ENCODE results near the gene PWWP2A.

PWWP2A gene

DNA sequence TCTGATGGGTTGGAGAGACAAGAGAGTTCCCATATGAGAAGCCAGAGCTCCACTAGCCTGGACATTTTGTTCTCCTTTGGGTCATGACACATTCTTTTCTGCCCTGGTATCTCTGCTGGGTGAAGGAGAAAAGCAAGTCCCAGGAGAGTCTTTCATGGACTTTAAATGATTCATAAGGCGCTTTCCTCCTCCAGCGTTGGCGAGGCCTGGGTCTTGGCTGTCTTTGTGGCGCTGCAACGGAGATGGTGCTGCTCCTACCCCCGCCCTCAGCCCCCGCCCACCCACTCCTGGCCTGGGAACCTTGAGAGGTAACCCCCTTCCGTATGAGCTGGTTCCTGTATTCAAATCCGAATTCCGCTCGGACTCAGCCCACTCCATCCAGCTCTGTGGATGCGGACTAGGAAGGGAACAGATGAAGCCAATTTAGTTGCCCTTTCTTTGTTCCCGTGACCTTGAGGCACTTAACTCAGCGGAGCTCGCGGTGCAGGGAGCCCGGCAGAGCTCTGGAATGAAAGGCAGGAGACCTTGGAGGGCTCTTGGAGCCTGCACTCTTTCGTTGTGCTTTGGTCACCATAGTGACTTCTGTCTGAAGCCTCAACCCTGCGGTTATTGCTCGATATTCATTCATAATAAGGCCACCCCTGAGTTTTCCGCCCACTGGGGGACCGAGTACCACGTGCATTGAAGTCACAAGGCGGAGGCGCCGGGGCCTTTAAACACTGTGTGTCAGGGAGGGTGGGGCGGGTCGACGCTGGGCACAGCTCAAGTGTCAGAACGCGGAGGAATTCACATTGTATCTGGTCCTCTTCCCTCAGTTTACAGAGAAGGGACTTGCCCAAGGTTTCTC lies 14.0 kb upstream of the PWWP2A start:
- DNase-seq = no peak

DNA sequence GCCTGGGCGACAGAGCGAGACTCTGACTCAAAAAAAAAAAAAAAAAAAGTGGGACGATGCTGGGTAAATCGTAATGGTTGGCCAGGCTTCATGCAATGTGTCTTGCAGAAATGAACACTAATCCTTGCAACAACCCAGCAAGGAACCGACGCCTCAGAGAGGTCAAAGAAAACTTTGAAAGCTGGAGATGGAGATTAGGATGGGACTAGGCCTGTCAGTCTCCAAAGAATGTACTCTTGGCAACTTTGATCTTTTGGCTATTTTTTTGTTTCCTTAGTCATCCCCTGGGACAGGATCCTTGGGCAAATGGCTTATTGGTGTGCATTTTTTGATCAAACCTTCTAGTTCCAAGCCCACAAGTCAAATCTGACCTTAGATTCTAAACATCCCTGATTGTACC lies 10.6 kb upstream of the PWWP2A start:
- DNase-seq = no peak

DNA sequence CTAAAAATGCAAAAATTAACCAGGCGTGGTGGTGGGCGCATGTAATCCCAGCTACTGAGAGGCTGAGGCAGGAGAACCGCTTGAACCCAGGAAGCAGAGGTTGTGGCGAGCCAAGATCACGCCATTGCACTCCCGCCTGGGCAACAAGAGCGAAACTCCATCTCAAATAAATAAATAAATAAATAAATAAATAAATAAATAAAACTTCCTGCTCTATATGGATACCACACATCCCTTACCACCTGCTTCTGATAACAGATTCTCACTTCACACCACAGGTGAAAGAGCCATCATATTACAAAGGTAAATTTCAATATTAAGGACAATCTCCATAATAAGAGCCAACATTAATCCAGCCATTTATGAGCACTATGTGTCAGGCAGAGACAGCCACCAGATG lies 9.4 kb upstream of the PWWP2A start:
- no peak for DNase-seq

DNA sequence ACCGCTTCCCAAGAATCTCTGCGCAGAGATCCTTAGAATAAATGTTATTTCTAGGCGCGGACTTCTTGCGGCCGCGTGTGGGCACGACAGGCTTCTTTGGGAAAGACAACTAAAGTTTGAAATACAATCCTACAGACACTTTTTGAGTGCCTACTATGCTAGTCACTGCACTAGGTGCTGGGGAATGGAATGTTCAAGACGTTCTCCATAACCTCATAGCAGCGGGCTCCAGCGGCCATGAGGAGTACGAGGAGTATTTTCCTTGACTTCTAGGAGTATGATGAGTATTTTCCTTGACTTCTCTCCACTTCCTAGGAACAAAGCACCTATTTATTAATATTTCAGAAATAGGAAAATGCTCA lies 636 bp upstream of the PWWP2A start:
- no peak for DNase-seq

DNA sequence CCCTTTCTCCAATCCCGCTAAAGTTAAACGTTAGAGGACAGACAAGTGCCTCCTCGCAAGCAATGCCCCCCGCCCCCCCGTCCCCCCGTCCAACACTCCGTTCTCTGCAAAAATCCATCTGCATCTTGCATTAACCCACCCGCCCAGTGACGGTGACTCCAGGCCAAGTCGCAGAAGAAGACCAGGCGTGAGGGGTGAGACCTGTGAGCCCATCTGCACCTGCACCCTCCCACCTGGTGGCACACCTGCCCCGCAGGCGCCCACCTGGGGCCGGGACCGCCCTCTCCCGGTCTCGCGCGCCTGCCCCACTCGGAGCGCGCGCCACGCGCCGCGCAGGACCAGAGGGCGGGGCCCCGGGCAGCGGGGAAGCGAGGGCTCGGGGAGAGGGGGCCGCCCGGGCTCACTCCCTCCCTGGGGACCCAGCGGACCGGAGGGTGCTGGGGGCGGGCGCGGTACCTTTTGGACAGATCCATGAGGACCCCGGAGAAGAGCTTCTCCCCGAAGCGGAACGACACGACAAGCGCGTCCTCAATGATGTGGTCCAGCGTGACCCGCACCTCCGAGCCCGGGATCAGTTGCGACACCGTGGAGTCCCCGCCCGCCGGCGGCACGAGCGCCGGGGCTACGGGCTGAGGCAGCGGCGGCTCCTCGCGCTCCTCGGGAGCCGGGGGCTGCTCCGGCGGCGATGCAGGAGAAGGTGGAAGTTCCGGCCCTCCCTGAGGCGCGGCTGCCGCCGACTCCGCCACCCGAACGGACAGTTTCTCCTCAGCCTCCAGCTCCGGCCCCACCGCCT lies 705 bp downstream of the PWWP2A start:
- DNase-seq = peak; percentile 24 to 69 (median 48)

DNA sequence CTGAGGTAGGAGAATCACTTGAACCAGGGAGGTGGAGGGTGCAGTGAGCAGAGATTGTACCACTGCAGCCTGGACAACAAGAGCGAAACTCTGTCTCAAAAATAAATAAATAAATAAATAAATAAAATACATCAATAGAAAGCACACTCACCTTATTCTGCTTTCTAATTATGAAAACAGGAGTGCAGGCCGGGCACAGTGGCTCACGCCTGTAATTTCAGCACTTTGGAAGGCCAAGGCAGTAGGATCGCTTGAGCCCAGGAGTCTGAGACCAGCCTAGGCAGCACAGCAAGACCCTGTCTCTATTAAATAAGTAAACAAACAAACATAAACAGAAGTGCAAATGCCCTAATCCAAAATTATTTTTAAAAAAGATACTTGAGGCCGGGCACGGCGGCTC lies 2.3 kb downstream of the PWWP2A start:
- no peak for DNase-seq

DNA sequence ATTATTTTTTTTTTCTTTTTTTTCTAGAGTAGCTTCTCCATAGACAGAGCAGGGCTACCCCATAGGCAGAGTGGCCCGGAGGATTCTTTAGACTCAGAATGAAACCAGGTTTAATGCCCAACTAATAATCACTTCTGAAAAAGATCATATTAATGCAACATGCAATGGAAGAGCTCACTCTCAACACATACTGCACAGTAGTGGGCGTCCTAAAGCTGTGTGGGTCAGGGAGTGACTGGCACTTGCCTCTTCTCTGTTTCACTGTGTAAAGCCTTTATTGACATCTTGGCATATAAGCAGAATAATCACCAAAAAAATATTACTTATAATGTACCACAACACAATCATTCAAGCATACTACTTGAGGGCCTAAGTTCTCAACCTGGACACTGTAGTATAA lies 11.1 kb downstream of the PWWP2A start:
- no peak for DNase-seq

DNA sequence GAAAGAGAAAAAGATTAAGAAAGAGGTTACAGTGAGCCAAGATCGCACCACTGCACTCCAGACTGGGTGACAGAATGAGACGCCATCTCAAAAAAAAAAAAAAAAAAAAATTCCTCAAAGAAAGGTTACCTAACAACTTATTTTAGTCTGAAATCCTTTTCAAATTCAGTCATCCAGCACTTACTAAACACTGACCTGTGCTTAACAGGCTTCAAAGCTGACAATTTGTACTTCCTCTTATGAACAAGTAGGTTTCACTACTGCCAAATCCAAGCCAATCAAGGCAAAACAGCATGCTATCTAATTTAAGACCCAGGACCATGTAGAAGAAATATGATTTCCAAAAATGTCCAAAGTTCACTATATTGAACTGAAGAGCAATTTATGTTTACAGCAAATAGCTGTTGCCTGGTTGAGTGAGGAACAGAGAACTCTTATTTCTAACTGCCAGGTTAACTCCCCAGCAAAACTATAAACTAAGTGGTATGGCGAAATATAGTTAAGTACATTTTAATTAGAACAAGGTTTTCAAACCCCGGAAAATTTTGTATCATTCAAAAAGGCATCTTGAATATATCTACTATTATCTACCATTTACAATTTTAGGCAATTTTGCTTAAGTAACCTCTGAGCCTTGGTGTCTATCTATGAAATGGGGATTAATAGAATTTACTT lies 13.4 kb downstream of the PWWP2A start:
- no peak for DNase-seq

DNA sequence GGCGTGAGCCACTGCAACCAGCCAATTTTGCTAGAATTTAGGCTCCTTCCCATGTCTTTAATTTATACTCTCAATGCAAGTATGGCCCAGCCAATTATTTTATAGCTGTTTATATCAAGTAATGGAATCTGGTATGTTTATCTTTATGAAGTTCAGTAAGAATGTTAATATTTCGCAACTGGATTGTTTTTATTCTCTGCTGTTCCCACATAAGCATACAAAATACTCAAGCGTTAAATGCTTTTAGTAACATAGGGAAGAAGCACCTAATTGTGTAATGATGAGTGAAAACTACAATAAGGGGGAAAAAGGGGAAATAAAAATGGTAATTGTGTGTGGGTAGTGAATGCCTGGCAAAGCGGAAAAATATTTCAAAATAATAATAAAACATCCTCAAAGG lies 21.3 kb downstream of the PWWP2A start:
- no peak for DNase-seq

DNA sequence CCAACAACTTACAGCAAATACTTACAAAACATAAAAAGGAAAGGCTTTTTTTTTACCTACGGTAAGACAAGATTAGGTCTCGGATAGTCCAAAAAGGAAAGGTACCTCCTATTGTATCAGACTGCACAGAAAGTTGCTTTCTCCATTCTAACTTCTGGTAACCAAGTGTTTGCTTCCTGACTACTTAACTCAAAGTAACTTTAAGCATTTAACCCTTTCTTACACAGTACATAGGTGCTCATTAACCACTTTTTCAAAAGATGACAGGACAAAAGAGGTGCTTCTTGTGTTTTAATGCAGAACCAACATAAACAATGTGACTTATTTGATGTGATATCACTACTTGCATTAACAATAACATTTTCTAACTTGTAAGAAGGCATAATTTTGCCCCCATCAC lies 23.1 kb downstream of the PWWP2A start:
- DNase-seq = no peak

DNA sequence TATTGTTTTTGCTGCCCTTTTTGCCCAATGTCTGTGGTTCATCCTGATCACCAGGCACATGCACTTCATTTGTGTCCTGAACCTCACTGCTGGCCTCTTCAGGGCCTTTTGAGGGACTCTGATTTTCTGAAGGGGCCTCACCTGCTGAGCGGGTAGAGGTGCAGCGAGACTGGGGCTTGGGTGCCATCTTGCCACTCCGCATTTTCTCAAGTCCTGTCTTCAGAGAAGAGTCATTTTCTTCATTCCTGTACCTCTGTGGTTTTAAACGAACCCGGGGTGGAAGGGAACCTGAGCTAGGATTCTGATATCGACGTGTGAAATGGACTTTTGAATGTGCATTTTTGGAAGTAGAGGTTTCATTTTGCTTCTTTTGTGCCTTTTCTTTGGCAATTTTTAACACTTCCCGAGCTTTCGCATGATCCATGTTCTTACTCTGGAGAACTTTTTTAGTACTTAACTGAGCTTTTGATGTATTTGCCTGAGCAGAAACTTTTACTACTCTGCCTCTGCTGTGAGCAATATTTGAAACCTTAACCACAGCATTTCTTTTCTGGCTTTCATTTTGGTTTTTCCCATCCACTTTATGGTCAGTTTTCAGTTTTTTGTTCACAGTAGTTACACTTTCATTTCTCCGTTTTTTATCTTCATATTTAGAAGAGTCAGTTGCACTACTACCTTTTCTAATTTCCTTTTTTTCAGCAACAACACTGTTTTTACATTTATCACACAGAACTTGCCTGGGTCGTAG lies 26.1 kb downstream of the PWWP2A start:
- DNase-seq = no peak

DNA sequence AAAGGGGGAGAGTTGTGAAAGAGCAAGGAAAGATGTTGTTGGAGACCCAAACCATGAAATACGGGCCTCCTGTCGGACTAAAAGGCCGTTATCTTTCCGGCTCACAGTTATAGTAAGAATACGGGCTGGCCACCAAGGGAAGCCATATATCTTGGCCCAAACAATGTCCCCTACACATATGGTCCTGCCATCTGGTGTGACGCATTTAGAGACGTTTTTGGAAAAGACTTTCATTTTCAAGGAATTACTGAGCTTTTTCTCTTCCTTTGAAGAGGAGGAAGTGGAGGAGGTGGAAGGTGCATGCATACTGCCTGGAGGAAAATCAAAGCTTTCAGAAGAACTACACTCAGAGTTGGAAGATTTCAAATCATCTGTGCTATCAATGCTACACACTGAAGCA lies 26.7 kb downstream of the PWWP2A start:
- DNase-seq = no peak

DNA sequence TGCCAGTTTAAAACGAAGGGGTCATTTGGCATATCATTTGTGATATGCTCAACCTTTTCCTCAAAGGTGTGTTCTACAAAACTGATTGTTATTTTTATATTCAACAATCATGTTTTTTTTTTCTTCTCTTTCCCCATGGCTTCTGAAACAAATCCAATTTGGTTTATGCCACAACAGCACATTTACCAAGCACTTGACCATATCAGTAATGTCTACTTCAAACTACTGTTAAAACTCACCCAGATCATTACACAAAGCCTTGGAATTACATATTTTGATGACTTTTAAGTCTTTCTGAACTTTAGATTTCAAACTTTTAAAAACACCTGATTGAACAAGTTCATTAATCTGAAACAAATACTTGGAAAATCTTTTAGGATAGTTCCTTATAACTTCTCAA lies 29.2 kb downstream of the PWWP2A start:
- no peak for DNase-seq

DNA sequence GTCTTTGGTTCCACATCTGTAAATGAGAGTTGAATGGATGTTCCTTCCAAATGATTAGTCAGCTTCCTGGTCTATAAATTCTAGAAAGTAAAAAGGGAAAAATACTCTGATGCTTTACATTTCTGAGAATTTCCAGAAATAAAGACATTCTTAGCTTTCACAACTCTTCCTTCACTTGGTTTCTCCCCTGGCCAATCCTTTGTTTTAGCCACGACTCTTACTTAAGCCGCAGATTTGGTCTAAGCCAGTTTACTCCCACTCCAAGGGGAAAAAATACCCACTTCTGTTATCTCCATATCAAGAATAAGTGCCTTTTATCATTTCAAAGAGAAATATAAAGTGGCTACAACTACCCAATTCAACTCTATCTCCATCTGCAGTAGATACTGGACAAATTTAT lies 29.7 kb downstream of the PWWP2A start:
- DNase-seq = no peak

DNA sequence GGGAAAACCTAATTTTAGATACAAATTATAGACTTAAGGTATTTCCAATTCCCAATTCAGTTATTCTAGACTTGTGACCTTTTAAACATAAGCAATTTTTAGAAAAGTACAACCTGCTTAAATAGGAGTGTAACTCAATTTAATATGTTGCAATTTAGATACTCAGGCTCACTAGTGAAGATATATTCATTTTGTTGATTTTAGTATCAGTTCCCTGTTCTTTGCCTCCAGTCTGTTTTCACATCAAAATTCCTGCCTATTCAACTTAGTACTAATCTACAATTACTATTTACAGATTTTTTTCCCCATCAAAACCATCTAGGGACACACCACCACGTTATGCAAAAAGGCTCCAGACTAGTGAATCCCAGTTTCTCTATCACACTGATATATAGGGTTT lies 30.4 kb downstream of the PWWP2A start:
- DNase-seq = no peak

DNA sequence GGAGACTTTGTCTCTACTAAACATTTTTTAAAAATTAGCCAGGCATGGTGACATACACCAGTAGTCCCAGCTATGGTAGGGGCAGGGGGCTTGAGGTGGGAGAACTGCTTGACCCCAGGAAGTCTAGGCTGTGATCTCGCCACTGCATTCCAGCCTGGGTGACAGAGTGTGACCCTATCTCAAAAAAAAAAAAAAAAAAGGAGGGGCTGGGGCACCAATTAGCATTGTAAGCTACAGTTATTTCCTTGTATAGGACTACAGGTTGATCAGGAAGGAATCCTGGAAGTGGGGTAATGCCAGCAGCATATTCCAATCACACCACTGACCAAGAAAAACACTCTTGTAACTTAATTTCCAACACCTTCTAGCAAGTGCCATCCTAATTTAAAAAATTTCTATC lies 32.1 kb downstream of the PWWP2A start:
- DNase-seq = no peak

DNA sequence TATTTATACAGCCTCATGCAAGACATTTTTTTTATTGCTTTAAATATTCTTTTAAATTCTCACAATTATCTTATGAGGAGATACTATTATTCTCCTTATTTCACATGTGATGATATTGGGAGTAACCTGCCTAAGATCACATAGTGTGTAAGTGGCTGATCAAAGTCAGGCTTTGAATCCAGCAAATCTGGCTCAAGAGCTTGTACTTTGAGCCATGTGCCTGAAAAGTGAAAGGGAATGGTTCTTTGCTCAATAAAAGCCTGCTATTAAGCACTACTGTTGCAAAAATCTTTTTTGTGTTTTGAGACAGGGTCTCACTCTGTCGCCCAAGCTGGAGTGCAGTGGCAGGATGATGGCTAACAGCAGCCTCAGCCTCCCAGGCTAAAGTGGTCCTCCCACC lies 35.1 kb downstream of the PWWP2A start:
- no peak for DNase-seq

DNA sequence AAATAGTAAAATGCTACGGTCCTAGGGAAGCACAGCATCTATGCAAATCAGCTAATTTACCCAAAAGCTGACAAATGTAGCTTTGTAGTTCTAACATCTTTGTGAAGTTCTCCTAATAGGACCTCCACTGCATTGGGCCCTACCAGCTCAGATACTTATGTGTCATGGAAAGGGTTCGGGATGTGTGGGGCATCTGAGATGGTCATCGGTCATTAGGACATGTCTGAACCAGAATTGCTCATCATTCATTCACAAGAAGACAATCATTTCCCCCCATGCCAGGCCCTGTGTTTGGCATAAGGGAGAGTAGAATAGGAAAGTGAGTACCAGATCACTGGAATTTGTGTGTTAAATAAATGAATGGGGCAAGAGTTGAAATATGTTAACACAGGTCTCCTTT lies 35.7 kb downstream of the PWWP2A start:
- no peak for DNase-seq

DNA sequence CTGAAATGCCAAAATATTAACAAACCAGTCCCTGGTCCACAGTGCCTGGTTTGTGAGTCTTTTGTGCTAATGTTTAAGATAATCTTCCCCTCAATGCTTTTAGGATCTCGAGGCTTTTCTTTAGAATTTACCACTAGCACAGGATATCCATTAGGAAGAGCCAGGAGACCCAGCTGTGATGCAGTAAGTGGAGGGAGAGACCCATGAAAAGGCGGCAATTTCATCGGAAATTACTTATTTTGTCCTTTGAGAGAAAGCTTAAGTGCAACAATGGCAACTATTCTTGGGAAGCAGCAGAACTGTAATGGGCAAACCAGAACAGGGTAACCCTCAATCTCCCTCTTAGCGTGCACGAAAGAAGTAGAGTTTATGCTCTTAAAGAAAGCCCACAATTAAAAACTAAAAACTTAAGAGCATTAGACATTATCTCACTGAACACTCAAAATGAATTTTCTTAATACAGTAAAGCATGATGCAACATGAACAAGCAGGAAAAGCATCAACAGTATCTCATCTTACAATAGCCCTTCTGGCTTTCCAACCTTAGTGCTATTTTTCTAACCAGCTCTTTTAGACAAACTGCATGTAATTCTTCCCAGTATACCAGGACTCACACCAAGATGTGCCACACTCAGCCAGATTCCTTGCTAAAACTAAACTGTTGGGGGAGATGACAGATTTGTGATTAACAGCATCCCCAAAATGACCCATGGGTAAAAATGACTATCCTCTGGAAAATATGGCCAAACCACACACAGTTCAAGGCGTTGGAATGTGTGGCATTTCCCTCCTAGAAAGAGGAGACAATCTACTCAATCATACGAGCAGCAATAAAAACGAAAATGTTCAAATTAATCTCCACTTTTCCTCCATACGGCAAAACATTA lies 36.4 kb downstream of the PWWP2A start:
- no peak for DNase-seq

DNA sequence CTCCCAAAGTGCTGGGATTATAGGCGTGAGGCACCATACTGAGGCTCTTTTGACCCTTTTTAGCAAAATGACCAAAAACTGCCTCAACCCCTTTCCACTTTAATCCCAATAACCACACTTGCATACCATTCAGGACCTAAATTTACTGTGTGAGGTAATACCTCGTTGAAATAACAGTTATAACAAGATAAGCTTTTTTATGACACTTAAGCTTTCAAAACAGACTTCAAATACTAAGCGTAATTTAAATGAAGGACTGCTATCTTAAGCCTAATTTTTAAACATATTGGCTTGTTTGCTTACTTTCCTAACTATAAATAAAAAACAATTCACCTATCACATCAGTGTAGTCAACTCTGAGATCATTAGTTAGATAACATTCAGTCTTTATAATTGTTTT lies 37.8 kb downstream of the PWWP2A start:
- no peak for DNase-seq

DNA sequence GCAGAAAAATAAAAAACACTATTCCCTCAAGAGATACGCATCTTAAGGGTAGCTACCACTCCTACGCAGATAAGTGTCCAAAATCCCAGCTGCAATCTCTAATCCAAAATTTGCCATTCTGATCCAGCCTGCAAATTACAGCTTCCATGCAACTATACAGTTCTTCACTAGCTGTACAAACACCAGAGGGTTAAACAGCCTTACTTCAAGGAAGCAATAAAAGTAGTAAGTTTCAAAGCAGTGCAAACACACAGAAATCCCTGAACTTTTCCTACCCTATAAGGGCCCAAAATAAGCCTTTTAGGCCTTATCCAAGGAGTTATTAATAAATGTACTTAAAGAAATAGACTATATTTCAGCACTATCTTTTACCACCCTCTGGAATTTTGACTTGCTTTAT lies 39.5 kb downstream of the PWWP2A start:
- no peak for DNase-seq

DNA sequence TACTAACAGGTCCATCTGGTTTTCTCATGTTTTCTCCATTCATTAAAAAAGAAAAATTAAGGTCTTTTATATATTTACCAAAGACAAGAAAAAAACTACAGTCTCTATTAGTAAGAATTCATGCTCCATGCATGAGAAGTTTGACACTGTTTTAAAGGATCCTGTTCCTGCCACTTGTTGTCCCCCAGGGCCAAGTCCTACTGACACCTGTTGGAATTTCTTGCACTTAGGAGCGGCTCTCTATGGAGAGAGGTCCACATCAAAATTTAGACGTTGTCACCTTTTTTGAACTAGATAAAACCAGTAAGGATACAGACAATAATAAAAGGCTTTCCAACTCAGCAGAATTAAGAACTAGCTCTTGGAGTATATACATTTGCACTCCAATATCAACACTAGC lies 42.3 kb downstream of the PWWP2A start:
- no peak for DNase-seq
